ENCODE data around the gene RTN4IP1.

RTN4IP1 gene

DNA sequence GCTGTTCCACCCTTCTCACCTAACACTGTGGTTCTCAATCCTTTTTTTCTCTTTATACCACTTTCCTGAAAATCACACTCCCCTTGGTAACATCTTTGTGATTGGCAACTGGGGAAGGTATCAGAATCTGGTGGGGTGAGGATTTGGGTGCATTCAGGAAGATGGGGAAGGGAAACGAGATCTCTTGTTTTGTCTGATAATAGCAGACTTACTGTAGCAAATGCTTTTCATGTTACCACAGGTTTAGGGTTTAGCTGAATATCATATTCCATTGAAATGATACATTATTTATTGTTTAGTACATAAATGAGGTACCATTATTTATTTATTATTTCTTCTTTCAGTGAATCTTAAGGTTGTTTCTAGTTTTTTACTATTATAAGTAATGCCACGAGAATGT, 100.8 kb downstream of the RTN4IP1 start:
- TF ChIP-seq, protein P1, sequence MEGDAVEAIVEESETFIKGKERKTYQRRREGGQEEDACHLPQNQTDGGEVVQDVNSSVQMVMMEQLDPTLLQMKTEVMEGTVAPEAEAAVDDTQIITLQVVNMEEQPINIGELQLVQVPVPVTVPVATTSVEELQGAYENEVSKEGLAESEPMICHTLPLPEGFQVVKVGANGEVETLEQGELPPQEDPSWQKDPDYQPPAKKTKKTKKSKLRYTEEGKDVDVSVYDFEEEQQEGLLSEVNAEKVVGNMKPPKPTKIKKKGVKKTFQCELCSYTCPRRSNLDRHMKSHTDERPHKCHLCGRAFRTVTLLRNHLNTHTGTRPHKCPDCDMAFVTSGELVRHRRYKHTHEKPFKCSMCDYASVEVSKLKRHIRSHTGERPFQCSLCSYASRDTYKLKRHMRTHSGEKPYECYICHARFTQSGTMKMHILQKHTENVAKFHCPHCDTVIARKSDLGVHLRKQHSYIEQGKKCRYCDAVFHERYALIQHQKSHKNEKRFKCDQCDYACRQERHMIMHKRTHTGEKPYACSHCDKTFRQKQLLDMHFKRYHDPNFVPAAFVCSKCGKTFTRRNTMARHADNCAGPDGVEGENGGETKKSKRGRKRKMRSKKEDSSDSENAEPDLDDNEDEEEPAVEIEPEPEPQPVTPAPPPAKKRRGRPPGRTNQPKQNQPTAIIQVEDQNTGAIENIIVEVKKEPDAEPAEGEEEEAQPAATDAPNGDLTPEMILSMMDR (IDR thresholded peaks at IDR 0.05; ENCODE audit: low read depth, low read length, missing control alignments) = no peak
- H3K4me3 ChIP-seq (ENCODE audit: low read depth, low read length) = no peak overlapping the region

DNA sequence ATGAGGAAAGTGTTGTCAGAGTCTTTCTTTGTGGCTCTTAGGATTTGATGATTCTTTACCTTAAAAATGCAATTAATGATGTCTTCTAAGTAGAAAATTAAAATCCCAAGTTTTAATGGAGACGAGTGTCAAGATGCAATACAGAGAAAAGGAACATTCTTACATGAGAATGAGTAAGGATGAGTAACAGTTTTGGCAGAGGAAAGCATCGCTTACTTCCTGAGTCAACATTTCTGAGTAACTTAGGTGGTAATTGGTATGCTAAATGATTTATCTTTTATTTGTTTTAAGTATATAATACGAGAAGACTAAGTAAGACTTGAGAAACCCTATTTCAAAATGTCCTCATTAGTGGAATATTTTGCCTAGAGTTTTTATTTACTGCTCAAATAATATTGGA, 101.3 kb downstream of the RTN4IP1 start:
- DNase-seq (ENCODE audit: low read depth) = no peak
- no peak overlapping the region for H3K4me3 ChIP-seq (ENCODE audit: low read depth, low read length)
- TF ChIP-seq, protein P1 (IDR thresholded peaks at IDR 0.05; ENCODE audit: low read depth, low read length, missing control alignments) = no peak

More for the DNA sequence above, 100.8 kb downstream of the RTN4IP1 start:
- DNase-seq (ENCODE audit: low read depth) = no peak

DNA sequence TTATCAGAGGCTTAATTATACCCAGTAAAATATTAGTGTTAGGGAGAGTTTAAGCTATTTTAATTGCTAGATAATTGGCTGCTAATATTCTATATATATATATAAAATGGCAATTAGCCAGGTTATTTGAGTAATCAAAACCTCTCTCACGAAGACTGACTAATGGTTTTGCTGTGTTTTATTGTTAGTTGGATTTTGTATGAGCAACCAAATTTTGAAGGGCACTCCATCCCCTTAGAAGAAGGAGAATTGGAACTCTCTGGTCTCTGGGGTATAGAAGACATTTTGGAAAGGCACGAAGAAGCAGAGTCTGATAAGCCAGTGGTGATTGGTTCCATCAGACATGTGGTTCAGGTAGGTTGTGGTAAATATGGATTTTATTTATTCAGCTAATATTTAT, 102.2 kb downstream of the RTN4IP1 start:
- TF ChIP-seq, protein P1 (IDR thresholded peaks at IDR 0.05; ENCODE audit: low read depth, low read length, missing control alignments) = no peak
- no peak for DNase-seq (ENCODE audit: low read depth)
- no peak overlapping the region for H3K4me3 ChIP-seq (ENCODE audit: low read depth, low read length)

DNA sequence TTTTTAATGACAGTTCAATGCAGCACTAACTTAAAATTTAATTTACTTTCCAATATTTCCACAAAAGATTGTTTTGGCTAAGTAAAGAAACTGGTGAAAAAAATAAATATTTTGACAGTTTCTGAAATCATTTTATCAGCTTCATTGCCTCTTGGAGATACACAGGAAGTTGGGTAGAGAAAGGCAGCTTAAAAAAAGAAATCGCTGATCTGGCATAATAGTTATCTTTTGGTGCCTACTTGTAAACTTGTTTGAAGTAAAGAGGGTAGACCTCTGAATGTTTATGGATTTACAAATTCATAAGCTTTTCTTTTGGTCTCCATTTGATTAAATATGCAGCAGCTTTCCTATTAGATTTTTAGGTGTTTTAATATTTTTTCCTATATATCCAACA, 103.4 kb downstream of the RTN4IP1 start:
- TF ChIP-seq, protein P1 (IDR thresholded peaks at IDR 0.05; ENCODE audit: low read depth, low read length, missing control alignments) = no peak
- no peak for DNase-seq (ENCODE audit: low read depth)
- H3K4me3 ChIP-seq (ENCODE audit: low read depth, low read length) = no peak overlapping the region

DNA sequence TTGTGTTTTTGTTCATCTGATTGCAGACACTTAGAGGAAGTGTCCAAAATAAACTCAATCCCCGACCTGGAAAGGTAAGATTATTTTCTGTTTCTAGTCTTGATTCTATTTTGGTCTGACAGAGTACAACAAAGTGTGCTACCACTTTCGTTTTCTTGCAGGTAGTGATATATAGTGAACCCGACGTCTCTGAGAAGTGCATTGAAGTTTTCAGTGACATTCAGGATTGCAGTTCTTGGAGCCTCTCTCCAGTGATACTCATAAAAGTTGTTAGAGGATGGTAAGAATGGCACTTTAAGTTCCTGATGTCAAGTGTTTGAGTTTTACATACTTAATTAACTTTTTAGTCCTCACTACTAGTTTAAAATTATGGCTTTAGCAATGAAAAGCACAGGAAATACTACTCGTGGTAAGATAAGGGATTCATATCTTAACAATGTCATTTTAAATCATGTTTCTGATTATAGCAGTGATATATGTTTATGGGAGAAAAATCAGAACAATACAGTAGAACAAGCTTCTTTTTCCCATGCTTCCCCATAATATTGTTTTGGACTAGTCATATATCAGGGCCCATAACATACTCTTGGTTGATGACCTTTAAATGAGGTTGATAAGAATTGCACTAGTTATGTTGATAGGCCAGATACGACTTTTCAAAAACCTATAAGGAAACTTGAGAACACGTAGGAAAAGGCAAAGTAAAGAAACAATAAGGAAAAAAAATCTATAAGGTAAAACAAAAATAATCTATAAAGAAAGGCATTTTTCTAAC, 104.0 kb downstream of the RTN4IP1 start:
- peak; percentile 64 for DNase-seq (ENCODE audit: low read depth)
- peak overlapping the region; percentile 48; the same call in 1 of the 2 replicates for H3K4me3 ChIP-seq (ENCODE audit: low read depth, low read length)
- TF ChIP-seq, protein P1 (IDR thresholded peaks at IDR 0.05; ENCODE audit: low read depth, low read length, missing control alignments) = no peak

DNA sequence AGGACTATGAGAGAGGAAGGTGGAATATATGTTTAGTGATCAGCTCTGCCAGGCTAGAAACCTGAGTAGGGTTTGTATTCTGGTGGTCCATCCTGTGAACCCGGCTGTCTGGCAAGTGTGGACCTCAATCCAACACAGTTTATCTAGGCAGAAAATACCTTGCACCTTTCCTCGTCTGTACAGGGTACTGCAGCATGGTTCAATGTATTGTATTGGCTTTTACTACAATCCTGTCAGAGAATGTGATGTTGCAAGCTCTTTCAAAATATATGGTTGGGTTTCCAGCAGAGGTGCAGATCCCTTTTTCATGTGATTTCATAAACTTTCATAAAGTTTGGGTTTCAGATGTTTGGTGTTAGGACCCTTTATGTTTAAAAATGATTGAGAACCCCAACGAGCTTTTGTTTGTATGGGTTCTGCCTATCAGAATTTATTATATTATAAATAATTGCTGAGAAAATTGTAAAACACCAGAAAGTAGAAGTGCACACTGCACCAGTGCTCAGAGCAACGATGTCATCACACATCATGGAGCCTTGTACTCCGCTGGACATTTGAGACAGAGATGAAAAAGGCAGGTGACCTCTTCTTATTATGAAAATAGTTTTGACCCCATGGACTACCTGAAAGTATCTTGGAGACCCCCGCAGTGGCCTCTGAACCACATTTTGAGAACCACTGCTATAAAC, 106.6 kb downstream of the RTN4IP1 start:
- H3K4me3 ChIP-seq (ENCODE audit: low read depth, low read length) = peak overlapping the region; percentile 62
- DNase-seq (ENCODE audit: low read depth) = no peak
- TF ChIP-seq, protein P1 (IDR thresholded peaks at IDR 0.05; ENCODE audit: low read depth, low read length, missing control alignments) = no peak

Data from GM12864 (cell line).